Ovary (tissue), 9 donors: Measurements from ENCODE around the gene RNF114. TPM values are rescaled to one million over a fixed set of nuclear protein-coding genes. Genes with fewer than 3 reads are reported as not detected.

Source experiments
- DNase-seq, 5 donors: peaks; one replicate each; pipeline ENCODE4 v3.0.0-alpha.2; 2019 to 2020
- H3K27ac ChIP-seq, 2 donors: fragments of 200-600 bp; one replicate each; pipeline versions ENCODE4 v1.5.1 to v1.8.0; 2019 to 2022
- H3K27me3 ChIP-seq: fragments of 200-600 bp; one replicate; pipeline ENCODE4 v1.8.0; 2022
- H3K36me3 ChIP-seq: fragments of 200-600 bp; sonication (generic); one replicate; pipeline ENCODE4 v1.5.1; 2019
- H3K4me1 ChIP-seq: one replicate; pipeline ENCODE4 v1.8.1; 2013; ENCODE audit warnings: mild to moderate bottlenecking, moderate library complexity; ENCODE audit not compliant: insufficient read depth
- H3K4me3 ChIP-seq: fragments of 200-600 bp; sonication (generic); one replicate; pipeline ENCODE4 v1.5.1; 2017
- H3K9me3 ChIP-seq, 2 donors: fragments of 200-600 bp in 1 of 2; sonication (generic) in 1 of 2; one replicate each; pipeline versions ENCODE4 v1.5.1 to v1.8.1; 2013 to 2019; ENCODE audit warnings: mild to moderate bottlenecking in 1 of 2, moderate library complexity in 1 of 2
- CTCF ChIP-seq, 3 donors: fragments of 450-650 bp in 2 of 3; fragments of 200-600 bp in 1 of 3; IDR thresholded peaks; one replicate each; pipeline versions ENCODE4 v1.5.1 to v1.8.0; 2016 to 2022; ENCODE audit warnings: antibody characterized with exemption in 3 of 3, mild to moderate bottlenecking in 1 of 3
- EP300 ChIP-seq: sonication (generic); formaldehyde crosslinking; IDR thresholded peaks from one replicate; pipeline ENCODE4 v1.6.1; 2017; ENCODE audit warnings: antibody characterized with exemption
- POLR2A ChIP-seq: fragments of 450-650 bp; IDR thresholded peaks from one replicate; pipeline ENCODE4 v1.6.1; 2017; ENCODE audit warnings: antibody characterized with exemption, mild to moderate bottlenecking, moderate library complexity
- WGBS, 3 donors: extraction: QIAGEN DNeasy Blood & Tissue Kit in 1 of 3; methylation state at CpG; one replicate each; pipeline versions ENCODE4 v1.1.5 to v1.1.7; 2013 to 2017; 5-methylcytosine and 5-hydroxymethylcytosine counted together
- intact Hi-C, 4 donors: fragments of 100-400 bp; cut with DNase I; formaldehyde crosslinking; loops; one replicate each; pipeline versions ENCODE4 v1.11.0 to v1.15.1; 2022 to 2023
- polyA plus RNA-seq, 2 donors: library from polyadenylated mRNA; stranded (reverse); fragments of 200-250 nt in 1 of 2; fragments of 350-450 nt in 1 of 2; fragmentation: Illumina TruSeq in 1 of 2; extraction: RNeasy Lipid Tissue Mini Kit (QIAGEN cat#74804) in 1 of 2; gene quantifications; one replicate each; pipeline ENCODE4 v1.2.3, GENCODE V29; 2013 to 2014
- total RNA-seq, 7 donors: library from RNA; depleted of rRNA in 2 of 7; stranded (reverse); fragments of >200 nt in 2 of 7; fragmentation: NEBNext Ultra II Directional in 3 of 7; extraction: Animal tissue kit (Norgen Biotek cat#: 25700) in 3 of 7; gene quantifications; one replicate each; pipeline versions ENCODE4 v1.1.0 to v1.2.4, GENCODE V29; 2016 to 2023
- donor health status: DM: no; HTN: no; CAD: no; lungs with moderate emphysema.
- donor health status: DM: no; HTN: no; CAD: no.
- donor health status: Bipolar disorder and iron deficiency.
- donor health status: DM: yes; HTN: yes; CAD: no.
- donor health status: DM: no; HTN: no; CAD: no.
- donor health status: DM: yes; HTN: yes; CAD: no.

Gene RNF114
- total and polyA plus RNA-seq, 9 donors: 44.2 to 186 (median 65.2) TPM

GRCh38 chr20:49983848-49984408 is 47.7 kb downstream of the RNF114 start:
- no peak for TF ChIP-seq EP300
- no peak for TF ChIP-seq CTCF (IDR thresholded peaks at IDR 0.05)
- no peak for TF ChIP-seq POLR2A
- peak; percentile 46 to 72 (median 55) for DNase-seq
- peaks cover 14% of the 10 kb centered on the region for H3K4me1 ChIP-seq
- 51 to 58% (median 52%) methylated on average over 18 of the region's 18 CpGs for whole genome bisulfite sequencing, 3 donors
- no peak overlapping the region for H3K4me3 ChIP-seq
- H3K9me3 ChIP-seq: no peaks in the 10 kb centered on the region
- H3K27ac ChIP-seq: no peak overlapping the region
- intact Hi-C loops: loop anchor here (2.0 to 10.0 kb wide), 6 partner anchors 87 to 601 kb away; partner anchors contain the start of gene PEDS1 (in 1 of the 4)
- H3K36me3 ChIP-seq: no peaks in the 10 kb centered on the region
- no peaks in the 10 kb centered on the region for H3K27me3 ChIP-seq

- Histone ChIP-seq H3K36me3 (no peaks in the 10 kb centered on the region), H3K4me1 (peaks cover 16% of the 10 kb centered on the region), H3K27me3 (no peaks in the 10 kb centered on the region), H3K27ac (no peak overlapping the region), H3K4me3 (no peak overlapping the region), H3K9me3 (no peaks in the 10 kb centered on the region)
- no peak for TF ChIP-seq EP300
- no peak for TF ChIP-seq CTCF (IDR thresholded peaks at IDR 0.05)
- intact Hi-C loops: loop anchor here (5.0 to 10.0 kb wide), 5 partner anchors 170 to 600 kb away; partner anchors contain the start of gene PEDS1 (in 1 of the 4)
- DNase-seq: no peak
- 72 to 77% (median 73%) methylated on average over 13 of the region's 13 CpGs for WGBS, 3 donors
Observed at GRCh38 chr20:49984426-49985153, 48.4 kb downstream of the RNF114 start.

DNA sequence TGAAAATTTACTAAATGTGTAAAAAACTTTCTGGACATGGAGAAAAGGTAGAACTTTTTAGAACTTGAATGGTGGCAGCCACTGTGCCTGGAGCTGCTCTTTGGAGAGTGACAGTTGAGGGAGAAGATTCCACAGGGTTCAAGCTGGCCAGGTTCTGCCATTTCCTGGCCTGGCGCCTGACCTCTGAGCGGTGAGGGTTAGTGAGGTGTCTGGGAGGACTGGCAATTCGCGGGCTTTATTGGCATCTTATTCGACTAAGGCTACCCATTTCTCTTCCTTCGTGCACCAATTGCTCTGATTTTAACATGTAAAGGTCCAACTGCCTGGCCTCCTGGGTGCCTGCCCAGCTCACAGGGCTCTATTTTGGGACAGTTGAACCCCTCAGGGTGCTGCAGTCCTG is 49.0 kb downstream of the RNF114 start:
- Histone ChIP-seq H3K4me1 (peaks cover 21% of the 10 kb centered on the region), H3K4me3 (no peak overlapping the region), H3K36me3 (no peaks in the 10 kb centered on the region), H3K9me3 (no peaks in the 10 kb centered on the region), H3K27ac (no peak overlapping the region), H3K27me3 (no peaks in the 10 kb centered on the region)
- TF ChIP-seq EP300 (no peak), CTCF (IDR thresholded peaks at IDR 0.05) (no peak), POLR2A (no peak)
- WGBS, 3 donors: 73 to 82% (median 75%) methylated on average over 6 of the region's 6 CpGs
- intact Hi-C loops: loop anchor here in 2 of 4 donors (10.0 kb wide), 3 partner anchors 170 to 600 kb away; partner anchors contain the start of gene PEDS1 (in 1 of the 2)
- DNase-seq: no peak

- 80 to 86% (median 82%) methylated on average over 4 to 13 of the region's 13 CpGs for WGBS, 3 donors
- TF ChIP-seq POLR2A (no peak), CTCF (IDR thresholded peaks at IDR 0.05) (no peak), EP300 (no peak)
- H3K9me3 ChIP-seq: no peaks in the 10 kb centered on the region
- H3K4me3 ChIP-seq: no peak overlapping the region
- no peaks in the 10 kb centered on the region for H3K36me3 ChIP-seq
- intact Hi-C loops: loop anchor here in 2 of 4 donors (10.0 kb wide), 3 partner anchors 169 to 599 kb away; partner anchors contain the start of gene PEDS1 (in 1 of the 2)
- no peaks in the 10 kb centered on the region for H3K27me3 ChIP-seq
- no peak for DNase-seq
- peaks cover 21% of the 10 kb centered on the region for H3K4me1 ChIP-seq
- no peak overlapping the region for H3K27ac ChIP-seq
Observed at GRCh38 chr20:49985617-49986016, 49.4 kb downstream of the RNF114 start.
